Measurements from ENCODE around the gene SLC22A9.

DNA sequence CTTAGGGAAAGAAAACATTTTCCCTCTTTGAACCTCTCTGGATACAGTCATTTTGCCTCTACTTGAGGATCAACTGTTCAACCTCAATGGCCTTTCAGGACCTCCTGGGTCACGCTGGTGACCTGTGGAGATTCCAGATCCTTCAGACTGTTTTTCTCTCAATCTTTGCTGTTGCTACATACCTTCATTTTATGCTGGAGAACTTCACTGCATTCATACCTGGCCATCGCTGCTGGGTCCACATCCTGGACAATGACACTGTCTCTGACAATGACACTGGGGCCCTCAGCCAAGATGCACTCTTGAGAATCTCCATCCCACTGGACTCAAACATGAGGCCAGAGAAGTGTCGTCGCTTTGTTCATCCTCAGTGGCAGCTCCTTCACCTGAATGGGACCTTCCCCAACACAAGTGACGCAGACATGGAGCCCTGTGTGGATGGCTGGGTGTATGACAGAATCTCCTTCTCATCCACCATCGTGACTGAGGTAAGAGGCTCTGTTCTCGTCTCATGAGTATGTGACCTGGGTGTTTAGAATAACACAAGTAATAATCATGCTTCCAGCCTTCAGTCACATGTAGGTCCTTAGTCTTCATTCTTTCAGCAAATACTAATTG is 495 bp downstream of the SLC22A9 start:
- TF ChIP-seq, protein P1, sequence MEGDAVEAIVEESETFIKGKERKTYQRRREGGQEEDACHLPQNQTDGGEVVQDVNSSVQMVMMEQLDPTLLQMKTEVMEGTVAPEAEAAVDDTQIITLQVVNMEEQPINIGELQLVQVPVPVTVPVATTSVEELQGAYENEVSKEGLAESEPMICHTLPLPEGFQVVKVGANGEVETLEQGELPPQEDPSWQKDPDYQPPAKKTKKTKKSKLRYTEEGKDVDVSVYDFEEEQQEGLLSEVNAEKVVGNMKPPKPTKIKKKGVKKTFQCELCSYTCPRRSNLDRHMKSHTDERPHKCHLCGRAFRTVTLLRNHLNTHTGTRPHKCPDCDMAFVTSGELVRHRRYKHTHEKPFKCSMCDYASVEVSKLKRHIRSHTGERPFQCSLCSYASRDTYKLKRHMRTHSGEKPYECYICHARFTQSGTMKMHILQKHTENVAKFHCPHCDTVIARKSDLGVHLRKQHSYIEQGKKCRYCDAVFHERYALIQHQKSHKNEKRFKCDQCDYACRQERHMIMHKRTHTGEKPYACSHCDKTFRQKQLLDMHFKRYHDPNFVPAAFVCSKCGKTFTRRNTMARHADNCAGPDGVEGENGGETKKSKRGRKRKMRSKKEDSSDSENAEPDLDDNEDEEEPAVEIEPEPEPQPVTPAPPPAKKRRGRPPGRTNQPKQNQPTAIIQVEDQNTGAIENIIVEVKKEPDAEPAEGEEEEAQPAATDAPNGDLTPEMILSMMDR (IDR thresholded peaks at IDR 0.05): no peak
- TF ChIP-seq POLR2A (IDR thresholded peaks at IDR 0.05) (no peak), POLR2AphosphoS5 (IDR thresholded peaks at IDR 0.05) (no peak)
